Measurements from ENCODE around the gene S100A2.
"Not testable (repeated sequence)": the region's sequence is repeated elsewhere in the genome, so short reads cannot be mapped to it uniquely, and the experiment has no call there.

Gene S100A2

GRCh38 chr1:153563991-153564390, 1.7 kb downstream of the S100A2 start:
- DNase-seq (ENCODE audit: low read depth in 2 of 2), result no peak

- DNase-seq (ENCODE audit: low read depth in 2 of 2), result no peak
These were observed 2.2 kb downstream of the S100A2 start for GRCh38 chr1:153563483-153563901.

GRCh38 chr1:153562021-153562420, 3.6 kb downstream of the S100A2 start:
- DNase-seq (ENCODE audit: low read depth in 2 of 2), result not testable (repeated sequence)

GRCh38 chr1:153561466-153561985, 4.1 kb downstream of the S100A2 start:
- no peak for DNase-seq (ENCODE audit: low read depth in 2 of 2)

- DNase-seq (ENCODE audit: low read depth in 2 of 2), result no peak
These were observed 4.7 kb downstream of the S100A2 start for GRCh38 chr1:153560771-153561465.

GRCh38 chr1:153560241-153560640, 5.4 kb downstream of the S100A2 start:
- no peak for DNase-seq (ENCODE audit: low read depth in 2 of 2)

GRCh38 chr1:153557877-153558276, 7.8 kb downstream of the S100A2 start:
- DNase-seq (ENCODE audit: low read depth in 2 of 2), result no peak

- no peak for DNase-seq (ENCODE audit: low read depth in 2 of 2)
These were observed 9.3 kb downstream of the S100A2 start for GRCh38 chr1:153556348-153556747.

- no peak for DNase-seq (ENCODE audit: low read depth in 2 of 2)
These were observed 11.7 kb downstream of the S100A2 start for GRCh38 chr1:153553830-153554541.

- no peak for DNase-seq (ENCODE audit: low read depth in 2 of 2)
These were observed 12.5 kb downstream of the S100A2 start for GRCh38 chr1:153553096-153553495.

GRCh38 chr1:153552335-153552734, 13.3 kb downstream of the S100A2 start:
- DNase-seq (ENCODE audit: low read depth in 2 of 2), result no peak

- DNase-seq (ENCODE audit: low read depth in 2 of 2), result no peak
These were observed 14.7 kb downstream of the S100A2 start for GRCh38 chr1:153550827-153551500.

- DNase-seq (ENCODE audit: low read depth in 2 of 2), result no peak
These were observed 15.3 kb downstream of the S100A2 start for GRCh38 chr1:153550398-153550758.

GRCh38 chr1:153549741-153550397, 15.8 kb downstream of the S100A2 start:
- no peak for DNase-seq (ENCODE audit: low read depth in 2 of 2)

GRCh38 chr1:153548722-153549688, 16.6 kb downstream of the S100A2 start, which contains the start of gene S100A3:
Gene S100A3 (minus strand): TSS chr1:153549258. CDS start chr1:153548485, 773 bp downstream.
- DNase-seq (ENCODE audit: low read depth in 2 of 2), result no peak

GRCh38 chr1:153547560-153548551, 17.8 kb downstream of the S100A2 start:
- DNase-seq (ENCODE audit: low read depth in 2 of 2), result no peak

GRCh38 chr1:153546796-153547559, 18.7 kb downstream of the S100A2 start:
- DNase-seq (ENCODE audit: low read depth in 2 of 2), result no peak

- DNase-seq (ENCODE audit: low read depth in 2 of 2), result no peak
These were observed 19.3 kb downstream of the S100A2 start for GRCh38 chr1:153546371-153546770.
